ENCODE results near the gene FUT9.

FUT9 gene

GRCh38 chr6:96015518-96016333 lies at the start of gene FUT9:
FUT9 (plus strand) TSS chr6:96015974; CDS start chr6:96203156, 187,182 bp downstream.
- peaks cover 20% of the 10 kb centered on the region for H3K27me3 Mint-ChIP-seq
- no peaks in the 10 kb centered on the region for H3K4me1 Mint-ChIP-seq
- DNase-seq: no peak
- H3K9me3 Mint-ChIP-seq: no peaks in the 10 kb centered on the region
- H3K36me3 Mint-ChIP-seq: no peaks in the 10 kb centered on the region
- H3K27ac Mint-ChIP-seq: no peak within 1 kb of the TSS
- CTCF ChIA-PET: no interaction called here
- no peak within 1 kb of the TSS for H3K4me3 Mint-ChIP-seq

DNA sequence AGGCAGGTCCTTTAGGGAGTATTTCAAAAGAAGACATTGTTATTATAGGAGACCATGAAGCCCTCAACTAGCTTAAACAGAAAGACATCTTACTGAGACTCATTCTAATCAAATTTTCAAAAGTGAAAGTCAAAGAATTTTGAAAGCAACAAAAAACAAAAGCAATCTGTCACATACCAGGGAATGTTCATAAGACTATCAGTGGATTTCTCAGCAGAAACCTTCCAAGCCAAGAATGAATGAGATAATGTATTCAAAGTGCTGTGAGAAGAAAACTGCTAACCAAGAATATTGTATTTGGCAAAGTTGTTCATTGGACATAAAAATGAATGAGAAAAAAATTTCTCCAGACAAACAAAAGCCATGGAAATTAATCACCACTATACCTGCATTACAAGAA lies 48.2 kb upstream of the FUT9 start:
- CTCF ChIA-PET: no interaction called here
- peaks cover 2% of the 10 kb centered on the region for H3K9me3 Mint-ChIP-seq

DNA sequence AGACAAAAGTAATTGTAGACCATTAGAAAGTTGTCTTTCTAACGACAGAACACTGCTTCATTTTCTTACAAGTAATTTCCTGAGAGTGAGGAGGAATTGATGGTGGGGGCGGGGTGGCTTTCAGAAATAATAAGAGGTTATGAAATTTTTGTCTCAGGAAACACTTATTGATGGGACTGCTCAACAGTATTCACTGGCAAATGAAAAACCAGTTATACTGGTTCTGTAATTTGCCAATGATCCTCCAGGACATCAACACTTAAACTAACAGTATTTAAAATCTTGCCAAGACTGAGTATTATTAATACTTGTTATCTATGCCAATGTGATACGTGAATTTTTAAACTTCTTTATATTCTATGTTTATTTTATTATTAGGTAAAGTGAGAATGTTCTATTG lies 41.8 kb upstream of the FUT9 start:
- no peak for DNase-seq
- Mint-ChIP-seq H3K4me3 (no peak overlapping the region), H3K9me3 (peaks cover 2% of the 10 kb centered on the region), H3K36me3 (no peaks in the 10 kb centered on the region), H3K27ac (no peak overlapping the region), H3K27me3 (no peaks in the 10 kb centered on the region), H3K4me1 (no peaks in the 10 kb centered on the region)
- CTCF ChIA-PET: no interaction called here

More for the DNA sequence above, 48.2 kb upstream of the FUT9 start:
- H3K4me1 Mint-ChIP-seq: no peaks in the 10 kb centered on the region
- H3K27ac Mint-ChIP-seq: no peak overlapping the region
- no peaks in the 10 kb centered on the region for H3K36me3 Mint-ChIP-seq
- no peak for DNase-seq
- H3K27me3 Mint-ChIP-seq: no peaks in the 10 kb centered on the region
- no peak overlapping the region for H3K4me3 Mint-ChIP-seq

DNA sequence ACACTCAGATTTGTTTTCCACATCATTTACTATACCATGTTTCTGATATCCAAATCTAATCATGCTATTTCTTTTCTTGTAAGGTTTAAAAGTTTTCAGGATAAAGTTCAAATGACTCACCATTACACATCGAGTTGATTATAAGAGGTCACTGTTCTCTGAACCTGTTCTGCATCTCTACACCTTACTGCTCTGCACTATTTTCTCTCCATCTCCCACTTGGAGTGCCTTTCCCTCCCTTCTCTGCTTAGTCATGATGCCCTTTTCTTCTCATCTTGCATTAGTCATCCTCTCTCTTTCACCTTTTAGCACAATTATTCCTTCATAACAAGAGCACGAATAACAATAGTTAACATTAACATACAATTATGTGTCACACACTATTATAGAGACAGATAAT lies 37.5 kb upstream of the FUT9 start:
- H3K36me3 Mint-ChIP-seq: no peaks in the 10 kb centered on the region
- CTCF ChIA-PET: no interaction called here
- H3K27ac Mint-ChIP-seq: no peak overlapping the region
- no peak overlapping the region for H3K4me3 Mint-ChIP-seq
- no peak for DNase-seq
- H3K27me3 Mint-ChIP-seq: no peaks in the 10 kb centered on the region
- H3K4me1 Mint-ChIP-seq: no peaks in the 10 kb centered on the region
- H3K9me3 Mint-ChIP-seq: peaks cover 3% of the 10 kb centered on the region

- no peak overlapping the region for H3K27ac Mint-ChIP-seq
- CTCF ChIA-PET: no interaction called here
- no peaks in the 10 kb centered on the region for H3K36me3 Mint-ChIP-seq
- H3K4me3 Mint-ChIP-seq: no peak overlapping the region
- peaks cover 20% of the 10 kb centered on the region for H3K9me3 Mint-ChIP-seq
- no peaks in the 10 kb centered on the region for H3K4me1 Mint-ChIP-seq
- DNase-seq: no peak
- H3K27me3 Mint-ChIP-seq: no peaks in the 10 kb centered on the region
Observed at GRCh38 chr6:95991906-95992305, 23.9 kb upstream of the FUT9 start.

GRCh38 chr6:95994151-95994550 lies 21.6 kb upstream of the FUT9 start:
- Mint-ChIP-seq H3K9me3 (peaks cover 19% of the 10 kb centered on the region), H3K27me3 (no peaks in the 10 kb centered on the region), H3K36me3 (no peaks in the 10 kb centered on the region), H3K4me3 (no peak overlapping the region), H3K27ac (no peak overlapping the region), H3K4me1 (no peaks in the 10 kb centered on the region)
- DNase-seq: no peak
- CTCF ChIA-PET: no interaction called here

- no peak overlapping the region for H3K4me3 Mint-ChIP-seq
- H3K36me3 Mint-ChIP-seq: no peaks in the 10 kb centered on the region
- no peak for DNase-seq
- no peaks in the 10 kb centered on the region for H3K4me1 Mint-ChIP-seq
- no peaks in the 10 kb centered on the region for H3K27me3 Mint-ChIP-seq
- H3K27ac Mint-ChIP-seq: no peak overlapping the region
- CTCF ChIA-PET: no interaction called here
- no peaks in the 10 kb centered on the region for H3K9me3 Mint-ChIP-seq
Observed at GRCh38 chr6:95998133-95998532, 17.6 kb upstream of the FUT9 start.

DNA sequence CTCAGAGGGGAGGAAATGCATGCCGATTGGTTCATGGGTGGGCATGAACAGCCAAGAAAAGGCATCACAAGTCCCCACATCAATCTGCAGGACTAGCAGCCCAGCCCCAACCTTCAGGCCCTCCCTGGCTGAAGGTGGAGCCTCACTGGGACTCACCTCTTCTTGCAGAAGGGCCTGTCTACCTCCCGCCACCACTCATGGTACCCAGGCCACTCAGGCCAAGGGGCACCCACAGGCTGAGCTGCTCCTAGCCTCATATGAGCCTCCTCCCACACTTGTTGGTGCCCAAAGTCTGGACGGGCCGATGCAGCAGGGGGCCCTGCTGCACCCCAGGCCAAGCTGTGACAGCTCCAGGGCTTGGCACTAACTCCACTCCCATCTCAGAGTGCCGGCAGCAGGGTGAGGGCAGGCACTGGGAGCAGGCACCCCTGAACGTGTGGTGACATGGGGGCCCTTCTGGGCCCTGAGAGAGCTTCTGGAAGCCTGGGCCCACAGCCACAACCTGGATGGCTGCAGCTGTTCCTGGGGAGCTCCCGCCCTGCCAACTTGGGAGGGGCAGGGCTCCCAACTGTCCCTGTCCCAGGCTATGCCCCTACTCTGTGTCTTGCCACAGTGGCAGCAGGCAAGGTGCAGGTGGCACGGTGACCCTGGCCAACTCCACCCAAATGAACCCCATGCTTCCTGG lies 13.7 kb upstream of the FUT9 start:
- DNase-seq: no peak
- H3K27ac Mint-ChIP-seq: no peak overlapping the region
- H3K4me3 Mint-ChIP-seq: no peak overlapping the region
- H3K36me3 Mint-ChIP-seq: no peaks in the 10 kb centered on the region
- no peaks in the 10 kb centered on the region for H3K27me3 Mint-ChIP-seq
- H3K4me1 Mint-ChIP-seq: no peaks in the 10 kb centered on the region
- CTCF ChIA-PET: no interaction called here
- no peaks in the 10 kb centered on the region for H3K9me3 Mint-ChIP-seq

- H3K27ac Mint-ChIP-seq: no peak overlapping the region
- H3K36me3 Mint-ChIP-seq: no peaks in the 10 kb centered on the region
- H3K4me3 Mint-ChIP-seq: no peak overlapping the region
- no peaks in the 10 kb centered on the region for H3K4me1 Mint-ChIP-seq
- no peak for DNase-seq
- no peaks in the 10 kb centered on the region for H3K27me3 Mint-ChIP-seq
- no peaks in the 10 kb centered on the region for H3K9me3 Mint-ChIP-seq
- CTCF ChIA-PET: no interaction called here
Observed at GRCh38 chr6:96002576-96002910, 13.2 kb upstream of the FUT9 start.

- H3K9me3 Mint-ChIP-seq: no peaks in the 10 kb centered on the region
- H3K36me3 Mint-ChIP-seq: no peaks in the 10 kb centered on the region
- CTCF ChIA-PET: no interaction called here
- H3K27ac Mint-ChIP-seq: no peak overlapping the region
- H3K4me3 Mint-ChIP-seq: no peak overlapping the region
- no peaks in the 10 kb centered on the region for H3K4me1 Mint-ChIP-seq
- no peaks in the 10 kb centered on the region for H3K27me3 Mint-ChIP-seq
- no peak for DNase-seq
Observed at GRCh38 chr6:96002912-96003311, 12.9 kb upstream of the FUT9 start.

- no peaks in the 10 kb centered on the region for H3K36me3 Mint-ChIP-seq
- H3K4me1 Mint-ChIP-seq: no peaks in the 10 kb centered on the region
- no peak overlapping the region for H3K27ac Mint-ChIP-seq
- H3K9me3 Mint-ChIP-seq: no peaks in the 10 kb centered on the region
- CTCF ChIA-PET: no interaction called here
- H3K27me3 Mint-ChIP-seq: no peaks in the 10 kb centered on the region
- H3K4me3 Mint-ChIP-seq: no peak overlapping the region
- no peak for DNase-seq
Observed at GRCh38 chr6:96007663-96008062, 8.1 kb upstream of the FUT9 start.

DNA sequence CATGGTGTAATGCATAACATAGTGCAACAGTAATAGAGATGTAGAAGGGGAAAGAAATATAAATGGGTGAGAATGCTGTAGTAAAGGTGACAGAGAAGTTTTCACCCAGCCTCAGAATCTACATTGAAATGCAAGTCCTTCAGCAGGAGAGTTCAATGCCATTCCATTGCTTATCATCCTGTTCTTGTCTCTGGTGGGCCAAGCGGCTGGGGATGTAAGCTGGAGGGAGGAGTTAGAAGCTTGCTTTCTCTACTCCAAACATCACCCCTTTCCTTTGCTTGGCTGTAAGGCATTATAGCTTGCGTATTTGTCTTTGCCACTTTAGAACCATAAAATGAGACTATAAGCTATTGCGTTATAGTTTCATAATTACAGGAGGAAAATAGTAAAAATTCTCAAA lies 2.2 kb upstream of the FUT9 start:
- no peak for DNase-seq
- Mint-ChIP-seq H3K27ac (no peak overlapping the region), H3K36me3 (no peaks in the 10 kb centered on the region), H3K4me3 (no peak overlapping the region), H3K4me1 (no peaks in the 10 kb centered on the region), H3K9me3 (no peaks in the 10 kb centered on the region), H3K27me3 (peaks cover 20% of the 10 kb centered on the region)
- CTCF ChIA-PET: no interaction called here

DNA sequence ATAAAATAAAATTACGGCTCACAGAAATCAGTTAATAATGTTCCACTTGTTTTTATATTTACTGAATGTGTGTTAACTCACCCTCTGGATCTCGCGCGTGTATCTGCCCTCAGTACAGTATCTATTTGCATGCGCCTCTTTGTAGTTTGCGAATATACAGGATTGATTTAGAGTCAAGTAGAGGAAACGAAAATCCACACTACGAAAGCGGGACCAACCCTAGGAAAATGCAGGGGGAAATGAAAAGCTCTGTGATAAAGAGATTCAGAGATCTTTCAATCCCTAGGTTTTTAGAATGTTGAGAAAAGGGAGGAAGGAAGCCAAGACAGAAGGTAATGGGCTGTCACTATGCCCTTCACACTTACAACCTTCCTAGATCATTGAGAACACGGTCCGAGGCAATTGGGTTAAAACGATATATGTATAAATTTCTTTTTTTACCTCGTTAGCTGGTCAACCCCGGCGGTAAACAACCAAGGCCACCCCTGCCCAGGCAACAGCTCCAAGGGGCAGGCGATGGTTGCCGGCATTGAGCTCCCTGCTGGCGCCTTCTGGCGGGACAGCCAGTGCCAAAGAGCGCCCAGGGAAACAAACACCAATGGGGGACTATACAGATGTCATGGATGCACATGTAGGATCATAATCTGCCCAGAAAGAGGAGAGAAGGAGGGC lies 792 bp upstream of the FUT9 start:
- Mint-ChIP-seq H3K4me1 (no peaks in the 10 kb centered on the region), H3K36me3 (no peaks in the 10 kb centered on the region), H3K9me3 (no peaks in the 10 kb centered on the region), H3K4me3 (no peak overlapping the region), H3K27ac (no peak overlapping the region), H3K27me3 (peaks cover 20% of the 10 kb centered on the region)
- no peak for DNase-seq
- CTCF ChIA-PET: no interaction called here

GRCh38 chr6:96016334-96017069 lies 728 bp downstream of the FUT9 start:
- CTCF ChIA-PET: no interaction called here
- H3K4me3 Mint-ChIP-seq: no peak overlapping the region
- no peak for DNase-seq

DNA sequence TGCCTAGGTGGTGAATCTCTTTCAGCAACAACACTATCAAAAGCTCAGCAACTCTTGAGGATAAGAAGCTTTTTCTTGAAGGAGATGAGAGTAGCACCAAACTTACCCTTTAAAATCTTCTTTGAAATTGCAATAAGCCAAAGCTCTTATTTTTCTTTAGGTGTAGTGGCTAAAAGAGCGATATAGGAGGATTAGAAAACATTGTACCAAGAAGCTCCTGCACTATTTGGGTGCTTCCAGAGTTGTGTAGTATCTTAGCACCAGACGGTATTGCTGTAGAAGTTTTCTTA lies 1.2 kb downstream of the FUT9 start:
- Mint-ChIP-seq H3K9me3 (no peaks in the 10 kb centered on the region), H3K36me3 (no peaks in the 10 kb centered on the region), H3K4me1 (no peaks in the 10 kb centered on the region), H3K27me3 (peaks cover 20% of the 10 kb centered on the region), H3K4me3 (no peak overlapping the region), H3K27ac (no peak overlapping the region)
- CTCF ChIA-PET: no interaction called here
- no peak for DNase-seq

More at GRCh38 chr6:96016334-96017069, 728 bp downstream of the FUT9 start:
- H3K36me3 Mint-ChIP-seq: no peaks in the 10 kb centered on the region
- no peak overlapping the region for H3K27ac Mint-ChIP-seq
- H3K9me3 Mint-ChIP-seq: no peaks in the 10 kb centered on the region
- H3K4me1 Mint-ChIP-seq: no peaks in the 10 kb centered on the region
- H3K27me3 Mint-ChIP-seq: peaks cover 20% of the 10 kb centered on the region
